Measurements from ENCODE around the gene BRME1.

BRME1 gene

DNA sequence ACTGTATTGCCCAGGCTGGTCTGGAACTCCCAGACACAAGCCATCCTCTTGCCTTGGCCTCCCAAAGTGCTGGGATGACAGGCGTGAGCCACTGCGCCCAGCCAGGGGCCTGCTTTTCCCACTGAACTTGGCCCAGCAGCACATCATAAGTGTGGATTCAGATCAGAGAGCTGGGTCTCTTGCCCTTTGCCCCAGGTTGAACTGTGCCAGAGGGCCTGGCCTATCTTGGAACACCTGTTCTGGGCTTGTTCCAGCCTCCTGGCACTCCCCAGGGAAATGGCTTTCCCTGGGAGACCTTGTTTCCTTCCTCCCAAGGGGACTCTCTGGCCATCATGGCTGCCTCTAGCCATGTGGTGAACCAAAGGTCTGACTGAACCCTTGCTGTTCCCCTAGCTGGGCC, 3.5 kb upstream of the BRME1 start:
- no peak overlapping the region for H2BK12ac ChIP-seq (ENCODE audit: low read length)
- H3K9ac ChIP-seq (ENCODE audit: low read length): no peak overlapping the region
- H3K36me3 ChIP-seq (ENCODE audit: control insufficient read depth in 1 of 2, insufficient read depth in 2 of 2, low read length in 2 of 2): peaks cover 18 to 24% of the 10 kb centered on the region in 2 experiments
- no peak overlapping the region for H3K4me3 ChIP-seq (ENCODE audit: low read depth, low read length)
- H2AK5ac ChIP-seq (ENCODE audit: low read length): no peak overlapping the region
- no peak overlapping the region for H3K23ac ChIP-seq (ENCODE audit: low read length)
- no peak overlapping the region for H3K18ac ChIP-seq (ENCODE audit: low read length)
- no peak overlapping the region for H3K27ac ChIP-seq (ENCODE audit: low read depth, low read length)
- H4K91ac ChIP-seq (ENCODE audit: low read depth, low read length): no peak overlapping the region
- no peak overlapping the region for H3K4me2 ChIP-seq (ENCODE audit: low read length)
- H3K27me3 ChIP-seq (ENCODE audit: insufficient read depth, low read length): no peaks in the 10 kb centered on the region
- no peak overlapping the region for H3K14ac ChIP-seq (ENCODE audit: low read length)
- no peak overlapping the region for H2AFZ ChIP-seq (ENCODE audit: insufficient read depth, low read length, poor library complexity)
- H4K8ac ChIP-seq (ENCODE audit: low read depth, low read length): no peak overlapping the region
- no peak overlapping the region for H2BK120ac ChIP-seq (ENCODE audit: insufficient read depth, low read length, poor library complexity)
- H3K79me1 ChIP-seq (ENCODE audit: low read length): peaks cover 5% of the 10 kb centered on the region
- no peaks in the 10 kb centered on the region for H3K9me3 ChIP-seq (ENCODE audit: insufficient read depth, low read depth, low read length)
- no peak overlapping the region for H4K12ac ChIP-seq (ENCODE audit: low read depth, low read length)
- peaks cover 3 to 8% of the 10 kb centered on the region in 2 experiments for H3K4me1 ChIP-seq (ENCODE audit: control insufficient read depth in 1 of 2, insufficient read depth in 2 of 2, low read length in 2 of 2)
- no peak for DNase-seq
- H3K4ac ChIP-seq (ENCODE audit: low read depth, low read length): no peak overlapping the region
- no CpG with 5 or more reads among the region's 2 CpGs for WGBS (ENCODE audit: extremely low coverage, insufficient coverage, insufficient read length)
- H2BK5ac ChIP-seq (ENCODE audit: low read depth, low read length, poor library complexity): no peak overlapping the region
- H3K79me2 ChIP-seq (ENCODE audit: control insufficient read depth, insufficient read depth, low read length, poor library complexity): peaks cover 5% of the 10 kb centered on the region

DNA sequence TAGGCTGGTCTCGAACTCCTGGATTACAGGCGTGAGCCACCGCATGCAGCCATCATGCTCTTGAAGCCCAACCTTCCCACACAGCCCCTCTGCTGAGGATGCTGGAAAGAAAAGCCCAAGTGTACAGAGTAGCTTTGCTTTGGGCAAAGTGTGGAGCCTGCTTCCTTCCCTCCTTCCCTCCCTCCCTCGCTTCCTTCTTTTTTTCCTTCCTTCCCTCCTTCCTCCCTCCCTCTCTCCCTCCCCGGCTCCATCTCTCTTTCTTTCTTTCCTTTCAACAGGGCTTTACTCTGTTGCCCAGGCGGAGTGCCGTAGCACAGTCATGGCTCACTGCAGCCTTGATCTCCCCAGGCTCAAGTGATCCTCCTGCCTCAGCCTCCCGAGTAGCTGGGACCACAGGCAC, 2.8 kb upstream of the BRME1 start:
- peaks cover 3 to 8% of the 10 kb centered on the region in 2 experiments for H3K4me1 ChIP-seq (ENCODE audit: control insufficient read depth in 1 of 2, insufficient read depth in 2 of 2, low read length in 2 of 2)
- H2BK12ac ChIP-seq (ENCODE audit: low read length): no peak overlapping the region
- H4K8ac ChIP-seq (ENCODE audit: low read depth, low read length): no peak overlapping the region
- no peak overlapping the region for H4K91ac ChIP-seq (ENCODE audit: low read depth, low read length)
- no peak overlapping the region for H2AK5ac ChIP-seq (ENCODE audit: low read length)
- peaks cover 5% of the 10 kb centered on the region for H3K79me2 ChIP-seq (ENCODE audit: control insufficient read depth, insufficient read depth, low read length, poor library complexity)
- no peak overlapping the region for H2AFZ ChIP-seq (ENCODE audit: insufficient read depth, low read length, poor library complexity)
- H3K79me1 ChIP-seq (ENCODE audit: low read length): peaks cover 5% of the 10 kb centered on the region
- H3K27me3 ChIP-seq (ENCODE audit: insufficient read depth, low read length): no peaks in the 10 kb centered on the region
- no CpG with 5 or more reads among the region's 8 CpGs for WGBS (ENCODE audit: extremely low coverage, insufficient coverage, insufficient read length)
- H3K14ac ChIP-seq (ENCODE audit: low read length): no peak overlapping the region
- H3K27ac ChIP-seq (ENCODE audit: low read depth, low read length): no peak overlapping the region
- H3K23ac ChIP-seq (ENCODE audit: low read length): no peak overlapping the region
- H3K4me2 ChIP-seq (ENCODE audit: low read length): no peak overlapping the region
- no peak overlapping the region for H4K12ac ChIP-seq (ENCODE audit: low read depth, low read length)
- no peak overlapping the region for H2BK5ac ChIP-seq (ENCODE audit: low read depth, low read length, poor library complexity)
- DNase-seq: no peak
- no peak overlapping the region for H3K9ac ChIP-seq (ENCODE audit: low read length)
- no peaks in the 10 kb centered on the region for H3K9me3 ChIP-seq (ENCODE audit: insufficient read depth, low read depth, low read length)
- no peak overlapping the region for H3K18ac ChIP-seq (ENCODE audit: low read length)
- no peak overlapping the region for H3K4me3 ChIP-seq (ENCODE audit: low read depth, low read length)
- peaks cover 14 to 21% of the 10 kb centered on the region in 2 experiments for H3K36me3 ChIP-seq (ENCODE audit: control insufficient read depth in 1 of 2, insufficient read depth in 2 of 2, low read length in 2 of 2)
- no peak overlapping the region for H3K4ac ChIP-seq (ENCODE audit: low read depth, low read length)
- no peak overlapping the region for H2BK120ac ChIP-seq (ENCODE audit: insufficient read depth, low read length, poor library complexity)

- H3K36me3 ChIP-seq (ENCODE audit: control insufficient read depth in 1 of 2, insufficient read depth in 2 of 2, low read length in 2 of 2): peaks cover 0 to 6% of the 10 kb centered on the region in 2 experiments
- H3K9ac ChIP-seq (ENCODE audit: low read length): no peak overlapping the region
- peak overlapping the region; percentile 64 for H2AK5ac ChIP-seq (ENCODE audit: low read length)
- H4K8ac ChIP-seq (ENCODE audit: low read depth, low read length): peak overlapping the region; percentile 84
- H3K27me3 ChIP-seq (ENCODE audit: insufficient read depth, low read length): no peaks in the 10 kb centered on the region
- H3K4me3 ChIP-seq (ENCODE audit: low read depth, low read length): no peak overlapping the region
- H3K9me3 ChIP-seq (ENCODE audit: insufficient read depth, low read depth, low read length): no peaks in the 10 kb centered on the region
- no CpG with 5 or more reads among the region's 5 CpGs for WGBS (ENCODE audit: extremely low coverage, insufficient coverage, insufficient read length)
- H3K4ac ChIP-seq (ENCODE audit: low read depth, low read length): peak overlapping the region; percentile 27
- no peak overlapping the region for H2BK120ac ChIP-seq (ENCODE audit: insufficient read depth, low read length, poor library complexity)
- H4K91ac ChIP-seq (ENCODE audit: low read depth, low read length): no peak overlapping the region
- H3K18ac ChIP-seq (ENCODE audit: low read length): peak overlapping the region; percentile 81
- H2AFZ ChIP-seq (ENCODE audit: insufficient read depth, low read length, poor library complexity): no peak overlapping the region
- peak overlapping the region; percentile 31 for H4K12ac ChIP-seq (ENCODE audit: low read depth, low read length)
- no peak overlapping the region for H3K23ac ChIP-seq (ENCODE audit: low read length)
- no peak overlapping the region for H2BK12ac ChIP-seq (ENCODE audit: low read length)
- no peak for DNase-seq
- H3K27ac ChIP-seq (ENCODE audit: low read depth, low read length): no peak overlapping the region
- H3K14ac ChIP-seq (ENCODE audit: low read length): peak overlapping the region; percentile 28
- peaks cover 5% of the 10 kb centered on the region for H3K79me2 ChIP-seq (ENCODE audit: control insufficient read depth, insufficient read depth, low read length, poor library complexity)
- peak overlapping the region; percentile 60 for H3K4me2 ChIP-seq (ENCODE audit: low read length)
- H3K4me1 ChIP-seq (ENCODE audit: control insufficient read depth in 1 of 2, insufficient read depth in 2 of 2, low read length in 2 of 2): peaks cover 3 to 8% of the 10 kb centered on the region in 2 experiments
- peaks cover 5% of the 10 kb centered on the region for H3K79me1 ChIP-seq (ENCODE audit: low read length)
- H2BK5ac ChIP-seq (ENCODE audit: low read depth, low read length, poor library complexity): no peak overlapping the region
These were observed 993 bp upstream of the BRME1 start for GRCh38 chr19:13906910-13907309.

- Histone ChIP-seq H2BK12ac (ENCODE audit: low read length) (no peak overlapping the region), H3K27me3 (ENCODE audit: insufficient read depth, low read length) (no peaks in the 10 kb centered on the region), H3K9me3 (ENCODE audit: insufficient read depth, low read depth, low read length) (no peaks in the 10 kb centered on the region), H2BK5ac (ENCODE audit: low read depth, low read length, poor library complexity) (no peak overlapping the region), H2AK5ac (ENCODE audit: low read length) (peak overlapping the region; percentile 64), H2BK120ac (ENCODE audit: insufficient read depth, low read length, poor library complexity) (peak overlapping the region; percentile 29), H4K8ac (ENCODE audit: low read depth, low read length) (peak overlapping the region; percentile 84), H2AFZ (ENCODE audit: insufficient read depth, low read length, poor library complexity) (peak overlapping the region; percentile 95), H3K4ac (ENCODE audit: low read depth, low read length) (peak overlapping the region; percentile 48), H4K91ac (ENCODE audit: low read depth, low read length) (peak overlapping the region; percentile 76), H3K27ac (ENCODE audit: low read depth, low read length) (no peak overlapping the region), H4K12ac (ENCODE audit: low read depth, low read length) (peak overlapping the region; percentile 31), H3K14ac (ENCODE audit: low read length) (peak overlapping the region; percentile 28), H3K79me2 (ENCODE audit: control insufficient read depth, insufficient read depth, low read length, poor library complexity) (peaks cover 5% of the 10 kb centered on the region), H3K23ac (ENCODE audit: low read length) (no peak overlapping the region), H3K79me1 (ENCODE audit: low read length) (peaks cover 5% of the 10 kb centered on the region), H3K4me3 (ENCODE audit: low read depth, low read length) (peak overlapping the region; percentile 94), H3K18ac (ENCODE audit: low read length) (peak overlapping the region; percentile 82), H3K4me2 (ENCODE audit: low read length) (peak overlapping the region; percentile 60), H3K9ac (ENCODE audit: low read length) (no peak overlapping the region), H3K36me3 (ENCODE audit: control insufficient read depth in 1 of 2, insufficient read depth in 2 of 2, low read length in 2 of 2) (peaks cover 0 to 6% of the 10 kb centered on the region in 2 experiments), H3K4me1 (ENCODE audit: control insufficient read depth in 1 of 2, insufficient read depth in 2 of 2, low read length in 2 of 2) (peaks cover 3 to 8% of the 10 kb centered on the region in 2 experiments)
- WGBS (ENCODE audit: extremely low coverage, insufficient coverage, insufficient read length): no CpG with 5 or more reads among the region's 13 CpGs
- peak in 1 of 2 donors; percentile 4 for DNase-seq
These were observed 596 bp upstream of the BRME1 start for GRCh38 chr19:13906521-13906904.
